ENCODE data around the gene KITLG. TPM values are rescaled to one million over a fixed set of nuclear protein-coding genes. Genes with fewer than 3 reads are reported as not detected.

The KITLG gene
- total RNA-seq, 1 experiment from 2014 or later, result 11.7 TPM

- H3K36me3 Mint-ChIP-seq (ENCODE audit: insufficient read depth in 1 of 3, low read depth in 3 of 3), result no peaks in the 10 kb centered on the region
- no CpG with 5 or more reads among the region's 2 CpGs for WGBS (ENCODE audit: extremely low coverage, insufficient read length, low lambda C conversion rate)
- H3K79me2 ChIP-seq (ENCODE audit: insufficient read depth, low read length), result no peaks in the 10 kb centered on the region
Measured at GRCh38 chr12:88562151-88562550, 18.1 kb downstream of the KITLG start.

More at GRCh38 chr12:88562151-88562550, 18.1 kb downstream of the KITLG start:
- Histone ChIP-seq H3K4ac (ENCODE audit: low read depth, low read length) (no peak overlapping the region), H2AK5ac (ENCODE audit: insufficient read length, low read length) (no peak overlapping the region), H2BK120ac (ENCODE audit: low read depth, low read length, poor library complexity, severe bottlenecking) (no peak overlapping the region), H3K18ac (ENCODE audit: insufficient read length, low read depth, low read length) (no peak overlapping the region), H3K23me2 (ENCODE audit: insufficient read length, low read depth, low read length, poor library complexity, severe bottlenecking) (no peaks in the 10 kb centered on the region), H3T11ph (ENCODE audit: low read length) (no peak overlapping the region), H2BK12ac (ENCODE audit: insufficient read length, low read depth, low read length) (no peak overlapping the region), H3K9me3 (ENCODE audit: control insufficient read depth, low read depth, low read length) (no peaks in the 10 kb centered on the region), H3K23ac (ENCODE audit: insufficient read length, low read depth, low read length) (no peak overlapping the region), H4K5ac (ENCODE audit: insufficient read length, low read depth, low read length) (no peak overlapping the region), H2AFZ (ENCODE audit: low read length) (no peak overlapping the region), H3K4me1 (ENCODE audit: insufficient read depth, low read length) (peaks cover 8% of the 10 kb centered on the region; the same call in 1 of the 2 replicates), H4K91ac (ENCODE audit: insufficient read length, low read depth, low read length) (no peak overlapping the region), H4K8ac (replicated peaks; ENCODE audit: insufficient read length, low read depth, low read length) (no peak overlapping the region), H2BK5ac (ENCODE audit: insufficient read length, low read length) (no peak overlapping the region), H4K20me1 (ENCODE audit: control insufficient read depth, insufficient read depth, insufficient read length) (no peaks in the 10 kb centered on the region), H3K4me2 (ENCODE audit: insufficient read depth, insufficient read length, low read length) (no peak overlapping the region), H3K79me1 (ENCODE audit: insufficient read depth, low read depth, low read length, poor library complexity, severe bottlenecking) (no peaks in the 10 kb centered on the region), H3K27ac (ENCODE audit: insufficient read length, low read depth, low read length) (no peak overlapping the region), H2BK20ac (ENCODE audit: low read depth, low read length, poor library complexity, severe bottlenecking) (no peak overlapping the region), H2BK15ac (ENCODE audit: low read depth, low read length) (no peak overlapping the region), H3K27me3 (ENCODE audit: insufficient read depth, low read length) (no peaks in the 10 kb centered on the region), H3K9ac (ENCODE audit: extremely low read depth, insufficient read length, low read length) (no peak overlapping the region), H3K56ac (ENCODE audit: insufficient read length, low read depth, low read length) (no peak overlapping the region), H3K14ac (ENCODE audit: insufficient read depth, low read length) (no peak overlapping the region)
- no peak for DNase-seq
- no peak for TF ChIP-seq CTCF (conservative IDR thresholded peaks at IDR 0.05)
- H3K27me3 Mint-ChIP-seq (ENCODE audit: low read depth), result no peaks in the 10 kb centered on the region
- no peak overlapping the region for H3K4me3 Mint-ChIP-seq
- no peaks in the 10 kb centered on the region for H3K9me3 Mint-ChIP-seq
- no peak overlapping the region for H3K27ac Mint-ChIP-seq
- H3K4me1 Mint-ChIP-seq, result peaks cover 28 to 53% of the 10 kb centered on the region in 2 experiments

Measured in H9 (cell line).